Measurements from ENCODE around the gene MAP3K10. TPM values are rescaled to one million over a fixed set of nuclear protein-coding genes. Genes with fewer than 3 reads are reported as not detected.

Gene MAP3K10
- total and polyA plus RNA-seq, 5 experiments from 2014 or later: 0.15 to 35.6 (median 0.58) TPM

GRCh38 chr19:40177286-40178070 lies 13.7 kb upstream of the MAP3K10 start:
- Mint-ChIP-seq H3K27ac (no peak overlapping the region), H3K9me3 (peaks cover 0 to 2% (median 0%) of the 10 kb centered on the region in 9 donors), H3K36me3 (peaks cover 0 to 5% (median 0%) of the 10 kb centered on the region in 3 donors), H3K4me1 (peaks cover 0 to 4% (median 0%) of the 10 kb centered on the region in 4 donors), H3K4me3 (no peak overlapping the region), H3K27me3 (peaks cover 3 to 19% (median 10%) of the 10 kb centered on the region in 5 donors)
- ATAC-seq: no peak
- POLR2A ChIA-PET: no interaction called here
- DNase-seq: no peak

- POLR2A ChIA-PET: no interaction called here
- H3K27me3 Mint-ChIP-seq: peaks cover 3 to 19% (median 10%) of the 10 kb centered on the region in 5 donors
- H3K4me1 Mint-ChIP-seq: peaks cover 0 to 4% (median 0%) of the 10 kb centered on the region in 4 donors
- no peak for DNase-seq
- H3K9me3 Mint-ChIP-seq: peaks cover 0 to 2% (median 0%) of the 10 kb centered on the region in 9 donors
- peaks cover 0 to 5% (median 0%) of the 10 kb centered on the region in 3 donors for H3K36me3 Mint-ChIP-seq
- H3K27ac Mint-ChIP-seq: no peak overlapping the region
- ATAC-seq: no peak
- H3K4me3 Mint-ChIP-seq: no peak overlapping the region
Measured at GRCh38 chr19:40178756-40179155, 12.5 kb upstream of the MAP3K10 start.

GRCh38 chr19:40184273-40184672 lies 7.0 kb upstream of the MAP3K10 start:
- POLR2A ChIA-PET: interaction anchor here (0.8 kb wide), 1 partner anchor 39 kb away, joined by 4 read pairs; no protein-coding TSS in a partner anchor
- DNase-seq: no peak
- no peak for ATAC-seq
- no peak overlapping the region for H3K4me3 Mint-ChIP-seq
- H3K27ac Mint-ChIP-seq: no peak overlapping the region
- H3K4me1 Mint-ChIP-seq: peaks cover 0 to 3% (median 0%) of the 10 kb centered on the region in 4 donors
- no peaks in the 10 kb centered on the region for H3K9me3 Mint-ChIP-seq
- no peaks in the 10 kb centered on the region for H3K36me3 Mint-ChIP-seq
- H3K27me3 Mint-ChIP-seq: peaks cover 3 to 11% (median 6%) of the 10 kb centered on the region in 5 donors

GRCh38 chr19:40191836-40192646 lies 815 bp downstream of the MAP3K10 start:
- peaks cover 15 to 38% (median 31%) of the 10 kb centered on the region in 4 donors for H3K4me1 Mint-ChIP-seq
- no peaks in the 10 kb centered on the region for H3K9me3 Mint-ChIP-seq

GRCh38 chr19:40192758-40193586 lies 1.7 kb downstream of the MAP3K10 start:
- Mint-ChIP-seq H3K4me1 (peaks cover 15 to 38% (median 31%) of the 10 kb centered on the region in 4 donors), H3K36me3 (peaks cover 0 to 3% (median 0%) of the 10 kb centered on the region in 3 donors), H3K27ac (peak overlapping the region in 4 of 10 donors; percentile 48 to 77 (median 60)), H3K27me3 (no peaks in the 10 kb centered on the region), H3K4me3 (peak overlapping the region in 9 of 10 donors; percentile 59 to 87 (median 69)), H3K9me3 (no peaks in the 10 kb centered on the region)
- DNase-seq (no peak), ATAC-seq (no peak)
- POLR2A ChIA-PET: no interaction called here

More at GRCh38 chr19:40191836-40192646, 815 bp downstream of the MAP3K10 start:
- DNase-seq (peak in 5 of 10 donors; percentile 10 to 20 (median 13)), ATAC-seq (peak; percentile 3 to 5)
- no peaks in the 10 kb centered on the region for H3K36me3 Mint-ChIP-seq
- POLR2A ChIA-PET: interaction anchor here (0.7 to 1.4 kb wide), 3 partner anchors 49 to 229 kb away, joined by 3 read pairs; no protein-coding TSS in a partner anchor
- H3K27me3 Mint-ChIP-seq: no peaks in the 10 kb centered on the region
- H3K27ac Mint-ChIP-seq: peak overlapping the region in 6 of 10 donors; percentile 13 to 80 (median 60)
- H3K4me3 Mint-ChIP-seq: peak overlapping the region; percentile 59 to 87 (median 70)

GRCh38 chr19:40193587-40193849 lies 2.3 kb downstream of the MAP3K10 start:
- peak overlapping the region in 3 of 10 donors; percentile 26 to 61 (median 39) for H3K27ac Mint-ChIP-seq
- ATAC-seq (no peak), DNase-seq (no peak)
- H3K36me3 Mint-ChIP-seq: peaks cover 0 to 3% (median 0%) of the 10 kb centered on the region in 3 donors
- no peaks in the 10 kb centered on the region for H3K27me3 Mint-ChIP-seq
- peaks cover 15 to 38% (median 31%) of the 10 kb centered on the region in 4 donors for H3K4me1 Mint-ChIP-seq
- POLR2A ChIA-PET: no interaction called here
- H3K4me3 Mint-ChIP-seq: peak overlapping the region in 8 of 10 donors; percentile 23 to 87 (median 66)
- H3K9me3 Mint-ChIP-seq: no peaks in the 10 kb centered on the region

GRCh38 chr19:40198272-40198990 lies 7.2 kb downstream of the MAP3K10 start:
- Mint-ChIP-seq H3K4me3 (no peak overlapping the region), H3K36me3 (peaks cover 0 to 6% (median 0%) of the 10 kb centered on the region in 3 donors), H3K4me1 (peaks cover 12 to 16% (median 15%) of the 10 kb centered on the region in 4 donors), H3K9me3 (no peaks in the 10 kb centered on the region), H3K27ac (no peak overlapping the region), H3K27me3 (no peaks in the 10 kb centered on the region)
- ATAC-seq: no peak
- DNase-seq: no peak
- POLR2A ChIA-PET: no interaction called here

GRCh38 chr19:40200341-40201099 lies 9.3 kb downstream of the MAP3K10 start:
- DNase-seq (no peak), ATAC-seq (no peak)
- peaks cover 0 to 15% (median 0%) of the 10 kb centered on the region in 3 donors for H3K36me3 Mint-ChIP-seq
- peaks cover 0 to 8% (median under 1%) of the 10 kb centered on the region in 4 donors for H3K4me1 Mint-ChIP-seq
- no peaks in the 10 kb centered on the region for H3K9me3 Mint-ChIP-seq
- POLR2A ChIA-PET: interaction anchor here (0.6 to 0.7 kb wide), 2 partner anchors 26 to 329 kb away, joined by 5 to 6 read pairs; no protein-coding TSS in a partner anchor
- no peak overlapping the region for H3K4me3 Mint-ChIP-seq
- no peaks in the 10 kb centered on the region for H3K27me3 Mint-ChIP-seq
- H3K27ac Mint-ChIP-seq: no peak overlapping the region

- Mint-ChIP-seq H3K9me3 (no peaks in the 10 kb centered on the region), H3K27me3 (no peaks in the 10 kb centered on the region), H3K4me3 (no peak overlapping the region), H3K27ac (no peak overlapping the region), H3K4me1 (peaks cover 0 to 5% (median under 1%) of the 10 kb centered on the region in 4 donors), H3K36me3 (peaks cover 0 to 20% (median 1%) of the 10 kb centered on the region in 3 donors)
- DNase-seq (no peak), ATAC-seq (no peak)
- POLR2A ChIA-PET: interaction anchor here (0.9 kb wide), 1 partner anchor 60 kb away, joined by 4 read pairs; no protein-coding TSS in a partner anchor
Measured at GRCh38 chr19:40204381-40204780, 13.2 kb downstream of the MAP3K10 start.

- peaks cover 0 to 5% (median under 1%) of the 10 kb centered on the region in 4 donors for H3K4me1 Mint-ChIP-seq
- no peak for ATAC-seq
- POLR2A ChIA-PET: no interaction called here
- no peaks in the 10 kb centered on the region for H3K27me3 Mint-ChIP-seq
- no peak for DNase-seq
- no peaks in the 10 kb centered on the region for H3K9me3 Mint-ChIP-seq
- H3K36me3 Mint-ChIP-seq: peaks cover 0 to 31% (median 3%) of the 10 kb centered on the region in 3 donors
- no peak overlapping the region for H3K4me3 Mint-ChIP-seq
- H3K27ac Mint-ChIP-seq: no peak overlapping the region
Measured at GRCh38 chr19:40205760-40206159, 14.5 kb downstream of the MAP3K10 start.

GRCh38 chr19:40208602-40209001 lies 17.4 kb downstream of the MAP3K10 start:
- peaks cover 0 to 4% (median under 1%) of the 10 kb centered on the region in 4 donors for H3K4me1 Mint-ChIP-seq
- H3K27ac Mint-ChIP-seq: no peak overlapping the region
- POLR2A ChIA-PET: no interaction called here
- no peak overlapping the region for H3K4me3 Mint-ChIP-seq
- ATAC-seq (no peak), DNase-seq (no peak)
- H3K27me3 Mint-ChIP-seq: no peaks in the 10 kb centered on the region
- peaks cover 0 to 2% (median 0%) of the 10 kb centered on the region in 9 donors for H3K9me3 Mint-ChIP-seq
- H3K36me3 Mint-ChIP-seq: peaks cover 0 to 40% (median 10%) of the 10 kb centered on the region in 3 donors

Measured in naive thymus-derived CD8-positive, alpha-beta T cell (primary cell).